ENCODE data around the gene RAPGEF5.
A peak's percentile ranks its signal among the peaks of the same experiment; 100 is the strongest.

The RAPGEF5 gene

GRCh38 chr7:22090512-22090911 lies 266.4 kb downstream of the RAPGEF5 start:
- H3K9me3 ChIP-seq (ENCODE audit: severe bottlenecking) = no peaks in the 10 kb centered on the region
- no peak overlapping the region for H3K4me3 ChIP-seq (ENCODE audit: low read depth, low read length)
- H3K27ac ChIP-seq = no peak overlapping the region
- no peaks in the 10 kb centered on the region for H3K27me3 ChIP-seq (ENCODE audit: insufficient read depth, low read depth, severe bottlenecking)
- no peak for TF ChIP-seq CTCF (IDR thresholded peaks at IDR 0.05; ENCODE audit: low read depth, low read length)
- DNase-seq = no peak
- no peaks in the 10 kb centered on the region for H3K36me3 ChIP-seq

GRCh38 chr7:22090107-22090506 lies 266.8 kb downstream of the RAPGEF5 start:
- DNase-seq = no peak
- no peak overlapping the region for H3K4me3 ChIP-seq (ENCODE audit: low read depth, low read length)
- TF ChIP-seq CTCF (IDR thresholded peaks at IDR 0.05; ENCODE audit: low read depth, low read length) = no peak

GRCh38 chr7:22088827-22089226 lies 268.1 kb downstream of the RAPGEF5 start:
- no peak overlapping the region for H3K27ac ChIP-seq
- H3K9me3 ChIP-seq (ENCODE audit: severe bottlenecking) = no peaks in the 10 kb centered on the region
- DNase-seq = no peak
- no peaks in the 10 kb centered on the region for H3K36me3 ChIP-seq
- TF ChIP-seq CTCF (IDR thresholded peaks at IDR 0.05; ENCODE audit: low read depth, low read length) = no peak
- H3K27me3 ChIP-seq (ENCODE audit: insufficient read depth, low read depth, severe bottlenecking) = no peaks in the 10 kb centered on the region
- H3K4me3 ChIP-seq (ENCODE audit: low read depth, low read length) = no peak overlapping the region

More at GRCh38 chr7:22090107-22090506, 266.8 kb downstream of the RAPGEF5 start:
- Histone ChIP-seq H3K36me3 (no peaks in the 10 kb centered on the region), H3K9me3 (ENCODE audit: severe bottlenecking) (no peaks in the 10 kb centered on the region), H3K27me3 (ENCODE audit: insufficient read depth, low read depth, severe bottlenecking) (no peaks in the 10 kb centered on the region), H3K27ac (no peak overlapping the region)

GRCh38 chr7:22087861-22088260 lies 269.1 kb downstream of the RAPGEF5 start:
- Histone ChIP-seq H3K27me3 (ENCODE audit: insufficient read depth, low read depth, severe bottlenecking) (no peaks in the 10 kb centered on the region), H3K4me3 (ENCODE audit: low read depth, low read length) (no peak overlapping the region), H3K36me3 (no peaks in the 10 kb centered on the region), H3K9me3 (ENCODE audit: severe bottlenecking) (no peaks in the 10 kb centered on the region), H3K27ac (no peak overlapping the region)
- peak; percentile 29 for DNase-seq
- TF ChIP-seq CTCF (IDR thresholded peaks at IDR 0.05; ENCODE audit: low read depth, low read length) = no peak

GRCh38 chr7:22083704-22084240 lies 273.2 kb downstream of the RAPGEF5 start:
- no peak for DNase-seq
- Histone ChIP-seq H3K27ac (peak overlapping the region; percentile 41; the same call in 1 of the 2 replicates), H3K36me3 (no peaks in the 10 kb centered on the region), H3K27me3 (ENCODE audit: insufficient read depth, low read depth, severe bottlenecking) (no peaks in the 10 kb centered on the region), H3K9me3 (ENCODE audit: severe bottlenecking) (peaks cover 4% of the 10 kb centered on the region), H3K4me3 (ENCODE audit: low read depth, low read length) (peak overlapping the region; percentile 76)
- no peak for TF ChIP-seq CTCF (IDR thresholded peaks at IDR 0.05; ENCODE audit: low read depth, low read length)

All from WERI-Rb-1 (cell line).